Osteoblast (primary cell): Measurements from ENCODE around the gene HEPHL1. TPM values are rescaled to one million over a fixed set of nuclear protein-coding genes. Genes with fewer than 3 reads are reported as not detected.

ENCODE experiments used
- DNase-seq: peaks from one replicate; pipeline ENCODE4 v3.0.0; 2011; ENCODE audit warnings: low spot score, mixed read lengths; ENCODE audit not compliant: insufficient read length; ENCODE audit errors: missing footprints
- H2AFZ ChIP-seq: 2 replicates; pipeline ENCODE4 v1.6.0; 2011; ENCODE audit warnings: mild to moderate bottlenecking, low read length
- H3K27ac ChIP-seq: 2 replicates; pipeline ENCODE4 v1.5.1; 2011; ENCODE audit warnings: mild to moderate bottlenecking, low read depth, low read length, moderate library complexity
- H3K27me3 ChIP-seq: 2 replicates; pipeline ENCODE4 v1.6.0; 2012; ENCODE audit warnings: mild to moderate bottlenecking, control low read depth, inconsistent platforms, low read length, moderate library complexity; ENCODE audit not compliant: insufficient read depth
- H3K36me3 ChIP-seq: 2 replicates; pipeline ENCODE4 v1.5.1; 2011; ENCODE audit warnings: mild to moderate bottlenecking, low read length, control low read depth, moderate library complexity; ENCODE audit not compliant: insufficient read depth
- H3K4me1 ChIP-seq: 2 replicates; pipeline ENCODE4 v1.5.1; 2011; ENCODE audit warnings: mild to moderate bottlenecking, low read length, control low read depth, moderate library complexity; ENCODE audit not compliant: insufficient read depth
- H3K4me2 ChIP-seq: 2 replicates; pipeline ENCODE4 v1.6.0; 2011; ENCODE audit warnings: mild to moderate bottlenecking, low read length; ENCODE audit not compliant: insufficient read depth
- H3K4me3 ChIP-seq: fragments of 200-600 bp; sonication (generic); 3 replicates; pipeline ENCODE4 v1.5.1; 2012; ENCODE audit warnings: mild to moderate bottlenecking, low read length, inconsistent platforms; ENCODE audit not compliant: insufficient read depth
- H3K79me2 ChIP-seq: 2 replicates; pipeline ENCODE4 v1.6.0; 2012; ENCODE audit warnings: mild to moderate bottlenecking, low read length, control low read depth, inconsistent platforms; ENCODE audit not compliant: insufficient read depth
- H3K9me3 ChIP-seq: 2 replicates; pipeline ENCODE4 v1.5.1; 2011; ENCODE audit warnings: low read depth, low read length, control low read depth
- H4K20me1 ChIP-seq: 2 replicates; pipeline ENCODE4 v1.6.0; 2012; ENCODE audit warnings: mild to moderate bottlenecking, low read length, control low read depth; ENCODE audit not compliant: insufficient read depth
- CTCF ChIP-seq: IDR thresholded peaks from 2 replicates; pipeline ENCODE4 v1.5.1; 2011; ENCODE audit warnings: mild to moderate bottlenecking, low read depth, low read length, moderate library complexity; ENCODE audit errors: extremely low read depth
- total RNA-seq: library from RNA; depleted of rRNA; stranded (reverse); fragments of >200 nt; gene quantifications from 2 replicates; pipeline ENCODE4 v1.2.3, GENCODE V29; 2012

The HEPHL1 gene
- total RNA-seq, 1 donor: not detected

- no peaks in the 10 kb centered on the region for H3K4me1 ChIP-seq
- no peak overlapping the region for H3K27ac ChIP-seq
- H3K4me2 ChIP-seq: no peak overlapping the region
- TF ChIP-seq CTCF: no peak
- H3K79me2 ChIP-seq: no peaks in the 10 kb centered on the region
- peaks cover 14% of the 10 kb centered on the region for H3K27me3 ChIP-seq
- no peak overlapping the region for H2AFZ ChIP-seq
- DNase-seq: no peak
- H3K36me3 ChIP-seq: no peaks in the 10 kb centered on the region
- H4K20me1 ChIP-seq: no peaks in the 10 kb centered on the region
- H3K4me3 ChIP-seq: no peak overlapping the region
- no peaks in the 10 kb centered on the region for H3K9me3 ChIP-seq
These were observed 37.5 kb upstream of the HEPHL1 start for GRCh38 chr11:93983542-93984195.

- TF ChIP-seq CTCF: no peak
- Histone ChIP-seq H2AFZ (no peak overlapping the region), H3K4me3 (no peak overlapping the region), H4K20me1 (no peaks in the 10 kb centered on the region), H3K27ac (no peak overlapping the region), H3K36me3 (no peaks in the 10 kb centered on the region), H3K9me3 (no peaks in the 10 kb centered on the region), H3K4me1 (no peaks in the 10 kb centered on the region), H3K79me2 (no peaks in the 10 kb centered on the region), H3K27me3 (peaks cover 14% of the 10 kb centered on the region), H3K4me2 (no peak overlapping the region)
- DNase-seq: no peak
These were observed 37.0 kb upstream of the HEPHL1 start for GRCh38 chr11:93984196-93984567.

- H3K36me3 ChIP-seq: no peaks in the 10 kb centered on the region
- H3K4me2 ChIP-seq: no peak overlapping the region
- H3K4me1 ChIP-seq: no peaks in the 10 kb centered on the region
- H3K27ac ChIP-seq: no peak overlapping the region
- H3K9me3 ChIP-seq: no peaks in the 10 kb centered on the region
- no peak for TF ChIP-seq CTCF
- no peaks in the 10 kb centered on the region for H3K79me2 ChIP-seq
- peaks cover 14% of the 10 kb centered on the region for H3K27me3 ChIP-seq
- no peak for DNase-seq
- no peak overlapping the region for H3K4me3 ChIP-seq
- H2AFZ ChIP-seq: no peak overlapping the region
- H4K20me1 ChIP-seq: no peaks in the 10 kb centered on the region
These were observed 36.2 kb upstream of the HEPHL1 start for GRCh38 chr11:93984936-93985335.

GRCh38 chr11:93986716-93987115 is 34.4 kb upstream of the HEPHL1 start:
- Histone ChIP-seq H3K4me1 (no peaks in the 10 kb centered on the region), H3K27ac (no peak overlapping the region), H3K79me2 (no peaks in the 10 kb centered on the region), H3K4me3 (no peak overlapping the region), H3K9me3 (no peaks in the 10 kb centered on the region), H3K4me2 (no peak overlapping the region), H2AFZ (no peak overlapping the region), H3K27me3 (peaks cover 4% of the 10 kb centered on the region), H3K36me3 (no peaks in the 10 kb centered on the region), H4K20me1 (no peaks in the 10 kb centered on the region)
- DNase-seq: no peak
- TF ChIP-seq CTCF: no peak
